Nephron progenitor cell (in vitro differentiated cells): ENCODE data around the gene GATA2.

Experiments
- DNase-seq: peaks from one replicate; pipeline ENCODE4 v3.0.0; 2021
- H3K27ac Mint-ChIP-seq: 2 replicates; pipeline ENCODE4 v1.8.0; 2021; ENCODE audit warnings: mild to moderate bottlenecking, moderate library complexity, mixed read lengths
- H3K27me3 Mint-ChIP-seq: 2 replicates; pipeline ENCODE4 v1.8.0; 2021; ENCODE audit warnings: mild to moderate bottlenecking, low read depth, mixed read lengths; ENCODE audit not compliant: poor library complexity
- H3K36me3 Mint-ChIP-seq: 2 replicates; pipeline ENCODE4 v1.8.0; 2021; ENCODE audit warnings: low read depth, mixed read lengths
- H3K4me1 Mint-ChIP-seq: 2 replicates; pipeline ENCODE4 v1.8.0; 2021; ENCODE audit warnings: mixed read lengths
- H3K4me3 Mint-ChIP-seq: 2 replicates; pipeline ENCODE4 v1.8.0; 2021; ENCODE audit warnings: mild to moderate bottlenecking, moderate library complexity, mixed read lengths
- H3K9me3 Mint-ChIP-seq: 2 replicates; pipeline ENCODE4 v1.8.0; 2021; ENCODE audit warnings: mild to moderate bottlenecking, moderate library complexity, mixed read lengths
- TF ChIP-seq, protein P1 (sequence below): fragments of 200-600 bp; sonication (generic); IDR thresholded peaks from 2 replicates; pipeline ENCODE4 v1.5.0; 2021; ENCODE audit warnings: antibody characterized with exemption

The GATA2 gene

DNA sequence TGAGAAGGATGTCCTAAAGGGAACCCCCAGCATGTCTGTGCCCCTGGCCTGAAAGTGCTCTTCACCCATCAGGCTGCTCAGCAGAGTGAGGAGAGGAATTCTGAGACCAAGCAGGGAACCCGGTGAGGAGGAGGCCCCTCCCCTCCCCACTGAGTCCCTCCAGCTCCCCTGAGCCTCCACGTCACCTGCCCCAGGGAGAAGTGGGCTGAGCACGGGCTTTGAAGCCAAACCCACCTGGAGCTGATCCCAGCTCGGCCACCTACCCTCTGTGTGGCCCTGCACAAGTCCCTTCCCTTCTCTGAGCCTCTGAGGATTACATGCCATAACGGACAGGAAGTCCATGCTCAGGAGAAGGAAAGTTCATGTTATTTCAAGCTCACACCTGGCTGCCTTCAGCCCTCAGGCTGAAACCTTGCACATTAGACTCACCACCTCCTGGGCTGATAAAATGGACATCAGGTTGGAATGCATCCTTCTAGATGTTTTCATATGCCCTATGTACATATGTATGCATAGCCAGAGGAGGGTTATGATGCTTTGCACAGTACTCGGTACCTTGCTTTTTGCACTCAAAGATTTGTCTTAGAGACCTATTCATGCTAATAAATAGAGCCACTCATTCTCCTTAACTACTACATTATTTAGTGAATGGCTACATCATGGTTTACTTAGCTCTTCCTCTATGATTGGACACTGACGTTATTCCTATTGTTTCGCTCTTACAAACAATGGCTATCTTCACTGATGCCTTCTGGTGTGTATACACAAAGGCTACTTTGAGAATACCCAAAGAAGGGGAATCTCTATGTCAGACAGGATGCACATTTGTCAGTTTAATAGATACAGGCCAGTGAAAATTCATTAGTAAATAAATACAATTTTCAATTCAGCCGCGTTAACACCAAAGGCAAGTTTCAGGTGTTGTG is 31.6 kb upstream of the GATA2 start:
- TF ChIP-seq, protein P1, sequence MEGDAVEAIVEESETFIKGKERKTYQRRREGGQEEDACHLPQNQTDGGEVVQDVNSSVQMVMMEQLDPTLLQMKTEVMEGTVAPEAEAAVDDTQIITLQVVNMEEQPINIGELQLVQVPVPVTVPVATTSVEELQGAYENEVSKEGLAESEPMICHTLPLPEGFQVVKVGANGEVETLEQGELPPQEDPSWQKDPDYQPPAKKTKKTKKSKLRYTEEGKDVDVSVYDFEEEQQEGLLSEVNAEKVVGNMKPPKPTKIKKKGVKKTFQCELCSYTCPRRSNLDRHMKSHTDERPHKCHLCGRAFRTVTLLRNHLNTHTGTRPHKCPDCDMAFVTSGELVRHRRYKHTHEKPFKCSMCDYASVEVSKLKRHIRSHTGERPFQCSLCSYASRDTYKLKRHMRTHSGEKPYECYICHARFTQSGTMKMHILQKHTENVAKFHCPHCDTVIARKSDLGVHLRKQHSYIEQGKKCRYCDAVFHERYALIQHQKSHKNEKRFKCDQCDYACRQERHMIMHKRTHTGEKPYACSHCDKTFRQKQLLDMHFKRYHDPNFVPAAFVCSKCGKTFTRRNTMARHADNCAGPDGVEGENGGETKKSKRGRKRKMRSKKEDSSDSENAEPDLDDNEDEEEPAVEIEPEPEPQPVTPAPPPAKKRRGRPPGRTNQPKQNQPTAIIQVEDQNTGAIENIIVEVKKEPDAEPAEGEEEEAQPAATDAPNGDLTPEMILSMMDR = no peak
- Mint-ChIP-seq H3K27ac (no peak overlapping the region), H3K4me1 (no peaks in the 10 kb centered on the region), H3K4me3 (no peak overlapping the region), H3K36me3 (no peaks in the 10 kb centered on the region), H3K27me3 (peaks cover 85% of the 10 kb centered on the region), H3K9me3 (no peaks in the 10 kb centered on the region)
- DNase-seq = no peak

DNA sequence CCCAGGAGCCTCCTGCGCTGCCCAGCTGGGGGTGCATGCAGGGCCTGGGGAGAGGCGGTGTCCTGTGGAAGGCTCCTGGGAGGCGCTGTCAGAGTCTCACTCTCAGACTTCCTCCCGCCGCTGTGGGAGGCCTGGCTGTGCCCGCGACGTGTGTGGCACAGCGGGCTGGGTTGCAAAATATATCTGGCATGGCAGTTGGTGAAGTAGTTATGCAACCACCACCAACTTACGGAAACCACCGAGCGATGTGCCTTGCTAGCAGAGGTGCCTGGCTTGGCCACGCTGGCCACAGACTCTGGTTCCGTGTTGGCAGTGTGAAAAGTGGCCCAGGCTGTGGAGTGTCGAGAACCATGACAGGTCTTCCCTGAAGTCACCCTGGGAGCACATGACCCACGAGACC is 30.6 kb upstream of the GATA2 start:
- peaks cover 85% of the 10 kb centered on the region for H3K27me3 Mint-ChIP-seq
- no peaks in the 10 kb centered on the region for H3K4me1 Mint-ChIP-seq
- no peaks in the 10 kb centered on the region for H3K9me3 Mint-ChIP-seq
- H3K27ac Mint-ChIP-seq = no peak overlapping the region
- TF ChIP-seq, protein P1 = no peak
- no peak for DNase-seq
- no peak overlapping the region for H3K4me3 Mint-ChIP-seq
- H3K36me3 Mint-ChIP-seq = no peaks in the 10 kb centered on the region

DNA sequence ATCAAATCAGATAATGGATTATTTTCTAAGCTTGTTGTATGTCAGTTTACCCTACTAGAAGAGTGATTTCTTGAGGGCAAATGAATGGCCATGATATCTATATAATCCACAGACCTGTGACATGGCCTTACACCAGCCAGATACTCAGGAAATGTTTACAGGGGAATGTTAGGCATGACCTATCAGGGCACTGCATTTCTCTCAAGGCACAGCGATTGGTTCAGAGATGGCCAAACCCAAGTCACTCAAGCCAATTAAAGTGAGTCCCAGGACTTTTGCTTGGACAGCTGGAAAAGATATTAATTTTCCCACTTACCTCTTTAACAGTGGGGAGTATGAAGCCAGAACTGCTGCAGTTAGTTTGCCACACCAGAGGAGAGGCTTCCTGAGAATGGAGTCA is 28.7 kb upstream of the GATA2 start:
- no peak overlapping the region for H3K4me3 Mint-ChIP-seq
- no peak for DNase-seq
- no peaks in the 10 kb centered on the region for H3K36me3 Mint-ChIP-seq
- no peaks in the 10 kb centered on the region for H3K9me3 Mint-ChIP-seq
- H3K4me1 Mint-ChIP-seq = no peaks in the 10 kb centered on the region
- no peak overlapping the region for H3K27ac Mint-ChIP-seq
- peaks cover 79% of the 10 kb centered on the region for H3K27me3 Mint-ChIP-seq
- TF ChIP-seq, protein P1 = no peak

DNA sequence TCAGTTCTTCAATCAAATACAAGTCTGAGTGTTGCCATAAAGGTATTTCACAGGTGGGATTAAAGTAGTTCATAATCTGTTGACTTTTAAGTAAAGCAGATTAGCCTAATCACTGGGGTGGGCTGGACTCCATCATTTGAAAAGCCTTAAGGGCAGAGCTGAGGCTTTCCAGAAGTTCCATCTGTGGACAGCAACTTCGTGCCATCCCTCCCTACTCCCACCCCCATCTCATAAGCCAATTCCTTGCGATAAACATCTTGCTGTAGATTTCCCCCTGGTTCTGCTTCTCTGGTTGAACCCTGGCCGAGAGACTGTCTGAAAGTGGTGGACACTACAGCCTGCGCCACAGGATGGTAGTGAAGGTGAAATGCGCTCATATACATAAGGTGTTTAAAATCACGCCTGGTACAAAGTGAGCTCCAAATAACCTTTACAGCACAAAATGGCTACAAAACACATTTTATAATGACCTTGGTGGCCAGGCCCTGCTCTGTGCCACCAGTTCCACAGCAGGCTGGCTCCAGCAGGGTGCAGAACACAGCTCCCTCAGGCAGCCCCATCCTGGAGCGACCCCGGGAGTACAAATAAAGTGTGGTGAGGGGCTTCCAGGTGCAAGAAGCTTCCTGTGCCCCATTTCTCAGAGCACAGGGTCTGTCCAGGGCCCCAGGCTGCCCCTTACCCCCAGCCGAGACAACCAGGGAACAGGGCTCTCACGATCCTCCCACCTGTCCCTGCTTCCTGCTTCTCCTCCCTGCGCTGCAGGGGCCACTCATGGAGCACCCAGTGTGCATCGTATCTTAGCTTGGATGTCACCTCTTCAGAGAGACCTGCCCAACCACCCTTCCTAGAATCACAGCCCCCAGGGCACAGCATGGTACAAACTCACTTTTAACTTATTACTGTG is 25.8 kb upstream of the GATA2 start:
- TF ChIP-seq, protein P1 = no peak
- Mint-ChIP-seq H3K27me3 (peaks cover 63% of the 10 kb centered on the region), H3K27ac (no peak overlapping the region), H3K9me3 (peaks cover 18% of the 10 kb centered on the region), H3K4me3 (no peak overlapping the region), H3K36me3 (no peaks in the 10 kb centered on the region), H3K4me1 (no peaks in the 10 kb centered on the region)
- no peak for DNase-seq

DNA sequence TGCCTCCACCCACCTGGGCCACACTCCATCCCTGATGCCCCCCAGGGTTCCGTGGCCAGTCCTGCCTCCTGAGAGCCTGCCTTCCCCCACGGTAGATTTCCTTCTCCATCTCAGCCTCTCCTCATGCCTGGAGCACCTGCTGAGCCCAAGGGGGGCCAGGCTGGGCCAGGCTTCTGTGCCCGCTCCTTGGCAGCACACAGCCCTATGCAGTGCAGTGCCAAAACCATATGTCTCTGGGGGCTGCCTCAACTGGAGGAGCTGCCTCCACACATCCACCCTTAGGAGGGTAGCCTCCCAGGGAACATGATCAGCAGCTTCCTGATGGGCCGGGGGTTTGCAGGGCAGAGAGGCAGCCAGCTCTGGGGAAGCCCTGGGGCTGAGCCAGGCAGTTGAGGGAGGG is 24.6 kb upstream of the GATA2 start:
- Mint-ChIP-seq H3K4me3 (no peak overlapping the region), H3K9me3 (peaks cover 24% of the 10 kb centered on the region), H3K27me3 (peaks cover 68% of the 10 kb centered on the region), H3K36me3 (no peaks in the 10 kb centered on the region), H3K4me1 (no peaks in the 10 kb centered on the region), H3K27ac (no peak overlapping the region)
- TF ChIP-seq, protein P1 = no peak
- DNase-seq = no peak
